A673 (cell line): ENCODE measurements around the gene TGM1. TPM values are rescaled to one million over a fixed set of nuclear protein-coding genes. Genes with fewer than 3 reads are reported as not detected.

Source experiments
- BruUV-seq: library from RNA; stranded (reverse); fragments of 400-500 nt; replicated peaks from 2 replicates; lab custom pipeline; 2021; lab: Mats Ljungman, UMichigan
- CTCF ChIA-PET: fragments of 300-600 bp; sonication (Branson Sonifier 250); formaldehyde crosslinking; loops from one replicate; lab custom pipeline; 2022; ENCODE audit warnings: antibody characterized with exemption; lab: Charles Lee
- POLR2A ChIA-PET: fragments of 300-600 bp; sonication (Branson Sonifier 250); formaldehyde crosslinking; loops from one replicate; lab custom pipeline; 2022; ENCODE audit warnings: antibody characterized with exemption; ENCODE audit not compliant: low non-redundant PET; lab: Charles Lee
- DNase-seq: peaks from one replicate; pipeline ENCODE4 v3.0.0-alpha.2; 2015; ENCODE audit warnings: low spot score
- H3K27ac ChIP-seq: fragments of 200-600 bp; sonication (generic); 2 replicates; pipeline ENCODE4 v1.5.1; 2016; ENCODE audit warnings: mixed run types, low read depth, mild to moderate bottlenecking, mixed read lengths, antibody characterized with exemption, low read length; ENCODE audit not compliant: poor library complexity, severe bottlenecking
- H3K27me3 ChIP-seq: fragments of 200-600 bp; sonication (generic); replicated peaks from 2 replicates; pipeline ENCODE4 v1.6.1; 2017; ENCODE audit warnings: mixed run types, low read depth, mild to moderate bottlenecking, mixed read lengths, antibody characterized with exemption, low read length; ENCODE audit not compliant: insufficient read depth, poor library complexity
- H3K36me3 ChIP-seq: fragments of 200-600 bp; sonication (generic); 2 replicates; pipeline ENCODE4 v1.6.1; 2016; ENCODE audit warnings: mixed run types, mild to moderate bottlenecking, mixed read lengths, antibody characterized with exemption, low read length; ENCODE audit not compliant: insufficient read depth, poor library complexity, severe bottlenecking
- H3K4me1 ChIP-seq: fragments of 200-600 bp; sonication (generic); 2 replicates; pipeline ENCODE4 v1.6.1; 2017; ENCODE audit warnings: mixed run types, mild to moderate bottlenecking, mixed read lengths, antibody characterized with exemption, low read length; ENCODE audit not compliant: insufficient read depth, poor library complexity, severe bottlenecking
- H3K4me3 ChIP-seq: fragments of 200-600 bp; sonication (generic); 2 replicates; pipeline ENCODE4 v1.5.1; 2016; ENCODE audit warnings: low read depth, mixed run types, mild to moderate bottlenecking, mixed read lengths, low read length; ENCODE audit not compliant: poor library complexity, severe bottlenecking
- H3K9me3 ChIP-seq: fragments of 200-600 bp; sonication (generic); 2 replicates; pipeline ENCODE4 v1.6.1; 2016; ENCODE audit warnings: mixed run types, low read depth, mild to moderate bottlenecking, mixed read lengths, antibody characterized with exemption, low read length; ENCODE audit not compliant: poor library complexity, severe bottlenecking
- EZH2 ChIP-seq: fragments of 200-600 bp; sonication (generic); IDR thresholded peaks from 2 replicates; pipeline ENCODE4 v1.6.1; 2017; ENCODE audit warnings: borderline replicate concordance, low read depth, mild to moderate bottlenecking, mixed read lengths, antibody characterized with exemption, low read length; ENCODE audit not compliant: poor library complexity, severe bottlenecking
- intact Hi-C: fragments of 100-400 bp; cut with micrococcal nuclease; formaldehyde crosslinking; loops from one replicate; pipeline ENCODE4 v1.10.0; 2022; ENCODE audit not compliant: unreplicated experiment
- total RNA-seq: library from RNA; stranded (reverse); gene quantifications from 2 replicates; pipeline ENCODE4 v1.2.3, GENCODE V29; 2021
- TF ChIP-seq, protein P1 (sequence below): fragments of 300-800, 200-600 bp; sonication (generic); conservative IDR thresholded peaks from 2 replicates; pipeline ENCODE4 v1.5.1; 2017; ENCODE audit warnings: low read depth, mild to moderate bottlenecking, antibody characterized with exemption, low read length, moderate library complexity, mixed read lengths

TGM1 gene
- total RNA-seq, 1 experiment from 2014 or later: 1.5 TPM

GRCh38 chr14:24260780-24261157, 2.2 kb downstream of the TGM1 start:
- POLR2A ChIA-PET: no interaction called here
- no peaks in the 10 kb centered on the region for H3K36me3 ChIP-seq
- CTCF ChIA-PET: no interaction called here
- BruUV-seq: no TSS peak
- intact Hi-C loops: no loop called here
- no peak for TF ChIP-seq EZH2
- TF ChIP-seq, protein P1, sequence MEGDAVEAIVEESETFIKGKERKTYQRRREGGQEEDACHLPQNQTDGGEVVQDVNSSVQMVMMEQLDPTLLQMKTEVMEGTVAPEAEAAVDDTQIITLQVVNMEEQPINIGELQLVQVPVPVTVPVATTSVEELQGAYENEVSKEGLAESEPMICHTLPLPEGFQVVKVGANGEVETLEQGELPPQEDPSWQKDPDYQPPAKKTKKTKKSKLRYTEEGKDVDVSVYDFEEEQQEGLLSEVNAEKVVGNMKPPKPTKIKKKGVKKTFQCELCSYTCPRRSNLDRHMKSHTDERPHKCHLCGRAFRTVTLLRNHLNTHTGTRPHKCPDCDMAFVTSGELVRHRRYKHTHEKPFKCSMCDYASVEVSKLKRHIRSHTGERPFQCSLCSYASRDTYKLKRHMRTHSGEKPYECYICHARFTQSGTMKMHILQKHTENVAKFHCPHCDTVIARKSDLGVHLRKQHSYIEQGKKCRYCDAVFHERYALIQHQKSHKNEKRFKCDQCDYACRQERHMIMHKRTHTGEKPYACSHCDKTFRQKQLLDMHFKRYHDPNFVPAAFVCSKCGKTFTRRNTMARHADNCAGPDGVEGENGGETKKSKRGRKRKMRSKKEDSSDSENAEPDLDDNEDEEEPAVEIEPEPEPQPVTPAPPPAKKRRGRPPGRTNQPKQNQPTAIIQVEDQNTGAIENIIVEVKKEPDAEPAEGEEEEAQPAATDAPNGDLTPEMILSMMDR: no peak
- no peaks in the 10 kb centered on the region for H3K4me1 ChIP-seq
- no peaks in the 10 kb centered on the region for H3K27me3 ChIP-seq
- H3K9me3 ChIP-seq: no peaks in the 10 kb centered on the region
- no peak for DNase-seq
- H3K4me3 ChIP-seq: no peak overlapping the region
- no peak overlapping the region for H3K27ac ChIP-seq

GRCh38 chr14:24260026-24260779, 2.8 kb downstream of the TGM1 start:
- TF ChIP-seq EZH2: no peak
- TF ChIP-seq, protein P1: no peak
- no peak for DNase-seq
- Histone ChIP-seq H3K27ac (no peak overlapping the region), H3K4me3 (no peak overlapping the region), H3K27me3 (no peaks in the 10 kb centered on the region), H3K4me1 (no peaks in the 10 kb centered on the region), H3K36me3 (no peaks in the 10 kb centered on the region), H3K9me3 (no peaks in the 10 kb centered on the region)
- POLR2A ChIA-PET: no interaction called here
- CTCF ChIA-PET: no interaction called here
- intact Hi-C loops: no loop called here
- BruUV-seq: no TSS peak

GRCh38 chr14:24259282-24260025, 3.5 kb downstream of the TGM1 start:
- H3K4me1 ChIP-seq: no peaks in the 10 kb centered on the region
- intact Hi-C loops: no loop called here
- no peaks in the 10 kb centered on the region for H3K36me3 ChIP-seq
- peak; percentile 41 for DNase-seq
- H3K27me3 ChIP-seq: no peaks in the 10 kb centered on the region
- H3K4me3 ChIP-seq: no peak overlapping the region
- CTCF ChIA-PET: no interaction called here
- H3K27ac ChIP-seq: no peak overlapping the region
- BruUV-seq: no TSS peak
- H3K9me3 ChIP-seq: no peaks in the 10 kb centered on the region
- no peak for TF ChIP-seq EZH2
- TF ChIP-seq, protein P1: no peak
- POLR2A ChIA-PET: no interaction called here
